Colon (tissue), 2 donors: Measurements from ENCODE around the gene GBF1.
"Not testable (repeated sequence)": the region's sequence is repeated elsewhere in the genome, so short reads cannot be mapped to it uniquely, and the experiment has no call there.

ENCODE experiments used
- FAIRE-seq: peaks from 2 replicates; lab custom pipeline; 2012; peaks lifted over from hg19 to GRCh38; lab: Jason Lieb, UNC
- donor health status: control.
- donor health status: control.

GBF1 gene

GRCh38 chr10:102274062-102274461 lies 28.7 kb downstream of the GBF1 start:
- no peak for FAIRE-seq

- FAIRE-seq, result no peak
These were observed 30.0 kb downstream of the GBF1 start for GRCh38 chr10:102275343-102275742.

GRCh38 chr10:102279104-102279503 lies 33.8 kb downstream of the GBF1 start:
- FAIRE-seq, result no peak

GRCh38 chr10:102280397-102281101 lies 35.2 kb downstream of the GBF1 start:
- no peak for FAIRE-seq

- no peak for FAIRE-seq
These were observed 35.8 kb downstream of the GBF1 start for GRCh38 chr10:102281102-102281487.

- FAIRE-seq, result no peak
These were observed 38.2 kb downstream of the GBF1 start for GRCh38 chr10:102283488-102283887.

GRCh38 chr10:102283890-102284289 lies 38.6 kb downstream of the GBF1 start:
- no peak for FAIRE-seq

GRCh38 chr10:102284531-102284930 lies 39.2 kb downstream of the GBF1 start:
- no peak for FAIRE-seq

- FAIRE-seq, result no peak
These were observed 39.8 kb downstream of the GBF1 start for GRCh38 chr10:102285133-102285532.

GRCh38 chr10:102286216-102286615 lies 40.9 kb downstream of the GBF1 start:
- no peak for FAIRE-seq

GRCh38 chr10:102287538-102287937 lies 42.2 kb downstream of the GBF1 start:
- no peak for FAIRE-seq

GRCh38 chr10:102287991-102288390 lies 42.7 kb downstream of the GBF1 start:
- no peak for FAIRE-seq

- no peak for FAIRE-seq
These were observed 44.0 kb downstream of the GBF1 start for GRCh38 chr10:102289356-102289755.

GRCh38 chr10:102289840-102290239 lies 44.5 kb downstream of the GBF1 start:
- no peak for FAIRE-seq

GRCh38 chr10:102291221-102291905 lies 46.0 kb downstream of the GBF1 start:
- FAIRE-seq, result no peak

GRCh38 chr10:102297101-102297500 lies 51.8 kb downstream of the GBF1 start:
- FAIRE-seq, result no peak

- no peak for FAIRE-seq
These were observed 53.6 kb downstream of the GBF1 start for GRCh38 chr10:102298899-102299298.

- no peak for FAIRE-seq
These were observed 54.5 kb downstream of the GBF1 start for GRCh38 chr10:102299873-102300272.

- FAIRE-seq, result no peak
These were observed 55.0 kb downstream of the GBF1 start for GRCh38 chr10:102300278-102300843.

- FAIRE-seq, result not testable (repeated sequence)
These were observed 55.6 kb downstream of the GBF1 start for GRCh38 chr10:102300912-102301311.

- not testable (repeated sequence) for FAIRE-seq
These were observed 56.0 kb downstream of the GBF1 start for GRCh38 chr10:102301332-102301731.

- FAIRE-seq, result no peak
These were observed 57.3 kb downstream of the GBF1 start for GRCh38 chr10:102302611-102303010.

GRCh38 chr10:102306006-102306405 lies 60.7 kb downstream of the GBF1 start:
- FAIRE-seq, result no peak

GRCh38 chr10:102306710-102307109 lies 61.4 kb downstream of the GBF1 start:
- no peak for FAIRE-seq
